Liver (tissue), 9 donors: ENCODE data around the gene CDC20. TPM values are rescaled to one million over a fixed set of nuclear protein-coding genes. Genes with fewer than 3 reads are reported as not detected.

Source experiments
- DNase-seq: peaks from one replicate; pipeline ENCODE4 v3.0.0-alpha.2; 2017; ENCODE audit warnings: low spot score
- H3K27ac ChIP-seq, 2 donors: one replicate each; pipeline ENCODE4 v1.7.0; 2013; ENCODE audit warnings: inconsistent platforms in 2 of 2, low read length in 2 of 2, control low read depth in 1 of 2, low read depth in 1 of 2, mild to moderate bottlenecking in 1 of 2
- H3K27me3 ChIP-seq, 4 donors: one replicate each; pipeline versions ENCODE4 v1.6.1 to v1.7.0; 2013; ENCODE audit warnings: low read length in 3 of 4, inconsistent platforms in 1 of 4, mild to moderate bottlenecking in 1 of 4, moderate library complexity in 1 of 4; ENCODE audit not compliant: control insufficient read depth in 4 of 4, insufficient read depth in 4 of 4
- H3K36me3 ChIP-seq, 4 donors: one replicate each; pipeline versions ENCODE4 v1.6.1 to v1.7.0; 2013; ENCODE audit warnings: low read length in 3 of 4, mild to moderate bottlenecking in 3 of 4, low read depth in 1 of 4, moderate library complexity in 1 of 4; ENCODE audit not compliant: control insufficient read depth in 4 of 4, insufficient read depth in 3 of 4
- H3K4me1 ChIP-seq, 4 donors: one replicate each; pipeline versions ENCODE4 v1.6.1 to v1.7.0; 2013; ENCODE audit warnings: low read length in 3 of 4, mild to moderate bottlenecking in 3 of 4, moderate library complexity in 1 of 4; ENCODE audit not compliant: control insufficient read depth in 4 of 4, insufficient read depth in 4 of 4
- H3K4me3 ChIP-seq, 3 donors: one replicate each; pipeline versions ENCODE4 v1.6.1 to v1.7.0; 2013; ENCODE audit warnings: low read length in 3 of 3, control low read depth in 1 of 3, low read depth in 1 of 3, mild to moderate bottlenecking in 1 of 3
- H3K9ac ChIP-seq, 2 donors: one replicate each; pipeline ENCODE4 v1.7.0; 2013; ENCODE audit warnings: low read length in 2 of 2, mild to moderate bottlenecking in 2 of 2, moderate library complexity in 2 of 2, control low read depth in 1 of 2, low read depth in 1 of 2
- H3K9me3 ChIP-seq, 4 donors: one replicate each; pipeline versions ENCODE4 v1.6.1 to v1.7.0; 2013; ENCODE audit warnings: low read length in 3 of 4; ENCODE audit not compliant: control insufficient read depth in 4 of 4
- ATF3 ChIP-seq: IDR thresholded peaks from 2 replicates; pipeline ENCODE4 v1.6.1; 2016; ENCODE audit warnings: antibody characterized with exemption
- EGR1 ChIP-seq, 2 donors: IDR thresholded peaks; 2 replicates each; pipeline ENCODE4 v1.6.1; 2016 to 2018; ENCODE audit warnings: antibody characterized with exemption in 2 of 2, low read depth in 2 of 2
- FOXA1 ChIP-seq: IDR thresholded peaks from 2 replicates; pipeline ENCODE4 v1.6.1; 2016; ENCODE audit warnings: antibody characterized with exemption
- FOXA2 ChIP-seq: IDR thresholded peaks from 2 replicates; pipeline ENCODE4 v1.6.1; 2016; ENCODE audit warnings: antibody characterized with exemption
- GABPA ChIP-seq, 2 donors: IDR thresholded peaks in 1 of 2; conservative IDR thresholded peaks in 1 of 2; 2 replicates each; pipeline ENCODE4 v1.6.1; 2016; ENCODE audit warnings: antibody characterized with exemption in 2 of 2, mild to moderate bottlenecking in 1 of 2, moderate library complexity in 1 of 2
- HNF4A ChIP-seq, 2 donors: conservative IDR thresholded peaks; 2 replicates each; pipeline ENCODE4 v1.6.1; 2016; ENCODE audit warnings: antibody characterized with exemption in 2 of 2, mild to moderate bottlenecking in 2 of 2
- HNF4G ChIP-seq: IDR thresholded peaks from 2 replicates; pipeline ENCODE4 v1.6.1; 2016; ENCODE audit warnings: antibody characterized with exemption
- JUND ChIP-seq, 2 donors: IDR thresholded peaks; 2 replicates each; pipeline ENCODE4 v1.6.1; 2016; ENCODE audit warnings: antibody characterized with exemption in 2 of 2
- MAX ChIP-seq: IDR thresholded peaks from 2 replicates; pipeline ENCODE4 v1.6.1; 2016; ENCODE audit warnings: antibody characterized with exemption
- NR2F2 ChIP-seq: IDR thresholded peaks from 2 replicates; pipeline ENCODE4 v1.6.1; 2016; ENCODE audit warnings: antibody characterized with exemption
- RAD21 ChIP-seq, 2 donors: IDR thresholded peaks; 2 replicates each; pipeline ENCODE4 v1.6.1; 2016; ENCODE audit warnings: antibody characterized with exemption in 2 of 2, mild to moderate bottlenecking in 2 of 2
- REST ChIP-seq: IDR thresholded peaks from 2 replicates; pipeline ENCODE4 v1.6.1; 2016; ENCODE audit warnings: antibody characterized with exemption, mild to moderate bottlenecking
- RXRA ChIP-seq, 2 donors: IDR thresholded peaks; 2 replicates each; pipeline ENCODE4 v1.6.1; 2017 to 2018; ENCODE audit warnings: antibody characterized with exemption in 2 of 2, mild to moderate bottlenecking in 1 of 2
- SP1 ChIP-seq: IDR thresholded peaks from 2 replicates; pipeline ENCODE4 v1.6.1; 2018; ENCODE audit warnings: antibody characterized with exemption, mild to moderate bottlenecking
- TAF1 ChIP-seq: conservative IDR thresholded peaks from 2 replicates; pipeline ENCODE4 v1.6.1; 2016; ENCODE audit warnings: antibody characterized with exemption, mild to moderate bottlenecking
- YY1 ChIP-seq: IDR thresholded peaks from 2 replicates; pipeline ENCODE4 v1.6.1; 2016; ENCODE audit warnings: antibody characterized with exemption, mild to moderate bottlenecking
- whole genome bisulfite sequencing: extraction: QIAGEN DNeasy Blood & Tissue Kit; methylation state at CpG from one replicate; pipeline ENCODE4 v1.1.7; 2013; 5-methylcytosine and 5-hydroxymethylcytosine counted together
- polyA plus RNA-seq, 2 donors: library from polyadenylated mRNA; stranded (reverse) in 1 of 2; unstranded in 1 of 2; fragments of 200-250 nt in 1 of 2; fragments of >200 nt in 1 of 2; fragmentation: Nextera tagmentation in 1 of 2; extraction: Ambion mirVana in 1 of 2; gene quantifications; one replicate each; pipeline versions ENCODE4 v1.2.1 to v1.2.3, GENCODE V29; 2013 to 2015
- total RNA-seq, 2 donors: library from RNA; depleted of rRNA; stranded (reverse); fragments of >200 nt; gene quantifications; one replicate each; pipeline ENCODE4 v1.2.3, GENCODE V29; 2014
- TF ChIP-seq, protein P1 (sequence below): fragments of 150-350 bp; IDR thresholded peaks from 2 replicates; pipeline ENCODE4 v1.5.1; 2017; ENCODE audit warnings: improper control_type of control experiment, low read depth, low read length; ENCODE audit not compliant: missing input control
- TF ChIP-seq, protein P2 (sequence below): IDR thresholded peaks from 2 replicates; pipeline ENCODE4 v1.6.1; 2016; ENCODE audit warnings: antibody characterized with exemption
- donor health status: healthy.
- donor health status: healthy.
- donor health status: healthy.
- donor health status: healthy.
- donor health status: healthy.

CDC20 gene
- total and polyA plus RNA-seq, 4 donors = 0.25 to 73.4 (median 3.5) TPM

GRCh38 chr1:43373066-43373940 is 14.5 kb downstream of the CDC20 start:
- 53% methylated on average over 4 of the region's 4 CpGs for WGBS
- no peaks in the 10 kb centered on the region for H3K9me3 ChIP-seq
- peaks cover 5 to 19% (median 17%) of the 10 kb centered on the region in 4 donors for H3K4me1 ChIP-seq
- peaks cover 0 to 5% (median 0%) of the 10 kb centered on the region in 4 donors for H3K36me3 ChIP-seq
- H3K27me3 ChIP-seq = no peaks in the 10 kb centered on the region
- H3K4me3 ChIP-seq = no peak overlapping the region
- no peak overlapping the region for H3K9ac ChIP-seq
- no peak for DNase-seq
- TF ChIP-seq RAD21 (IDR thresholded peaks at IDR 0.05) = peak in 1 of 2 donors; percentile 22
- TF ChIP-seq HNF4A (conservative IDR thresholded peaks at IDR 0.05) = peak in 1 of 2 donors; percentile 4
- TF ChIP-seq YY1 = no peak
- H3K27ac ChIP-seq = peak overlapping the region in 1 of 2 donors; percentile 32

DNA sequence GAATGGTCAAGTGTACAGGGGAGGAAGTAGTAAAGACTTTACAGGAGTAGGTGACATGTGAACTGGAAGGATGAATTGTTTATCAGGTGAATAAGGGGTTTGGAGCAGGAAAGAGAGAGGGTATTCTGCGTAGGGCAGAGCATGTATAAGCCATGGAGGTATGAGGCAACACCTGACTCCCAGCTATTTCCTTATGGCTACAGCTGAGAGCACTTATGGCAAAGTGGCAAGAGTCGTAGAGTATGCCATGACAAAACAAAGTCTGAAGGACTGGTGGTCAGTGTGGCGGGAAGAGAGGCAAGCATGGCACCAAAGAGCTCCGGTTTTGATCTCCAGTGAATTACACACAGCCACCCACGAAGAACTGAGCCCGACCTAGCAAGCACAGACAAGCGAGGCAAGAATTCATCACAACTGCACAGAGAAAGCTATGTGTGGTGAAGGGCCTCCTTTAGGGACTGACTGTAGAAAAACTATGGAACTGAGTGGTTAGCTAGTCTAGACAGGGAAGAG is 18.0 kb downstream of the CDC20 start:
- TF ChIP-seq SP1 (no peak), NR2F2 (no peak), FOXA1 (no peak), FOXA2 (no peak), EGR1 (IDR thresholded peaks at IDR 0.05; ENCODE audit: low read depth in 2 of 2) (no peak), TAF1 (no peak), MAX (no peak), GABPA (IDR thresholded peaks at IDR 0.05 in 1 of 2, conservative IDR thresholded peaks at IDR 0.05 in 1 of 2) (no peak), YY1 (no peak), HNF4G (no peak), ATF3 (no peak), RXRA (IDR thresholded peaks at IDR 0.05) (no peak), JUND (IDR thresholded peaks at IDR 0.05) (no peak), RAD21 (IDR thresholded peaks at IDR 0.05) (no peak), REST (no peak), HNF4A (conservative IDR thresholded peaks at IDR 0.05) (no peak)
- TF ChIP-seq, protein P1, sequence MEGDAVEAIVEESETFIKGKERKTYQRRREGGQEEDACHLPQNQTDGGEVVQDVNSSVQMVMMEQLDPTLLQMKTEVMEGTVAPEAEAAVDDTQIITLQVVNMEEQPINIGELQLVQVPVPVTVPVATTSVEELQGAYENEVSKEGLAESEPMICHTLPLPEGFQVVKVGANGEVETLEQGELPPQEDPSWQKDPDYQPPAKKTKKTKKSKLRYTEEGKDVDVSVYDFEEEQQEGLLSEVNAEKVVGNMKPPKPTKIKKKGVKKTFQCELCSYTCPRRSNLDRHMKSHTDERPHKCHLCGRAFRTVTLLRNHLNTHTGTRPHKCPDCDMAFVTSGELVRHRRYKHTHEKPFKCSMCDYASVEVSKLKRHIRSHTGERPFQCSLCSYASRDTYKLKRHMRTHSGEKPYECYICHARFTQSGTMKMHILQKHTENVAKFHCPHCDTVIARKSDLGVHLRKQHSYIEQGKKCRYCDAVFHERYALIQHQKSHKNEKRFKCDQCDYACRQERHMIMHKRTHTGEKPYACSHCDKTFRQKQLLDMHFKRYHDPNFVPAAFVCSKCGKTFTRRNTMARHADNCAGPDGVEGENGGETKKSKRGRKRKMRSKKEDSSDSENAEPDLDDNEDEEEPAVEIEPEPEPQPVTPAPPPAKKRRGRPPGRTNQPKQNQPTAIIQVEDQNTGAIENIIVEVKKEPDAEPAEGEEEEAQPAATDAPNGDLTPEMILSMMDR = no peak
- TF ChIP-seq, protein P2, sequence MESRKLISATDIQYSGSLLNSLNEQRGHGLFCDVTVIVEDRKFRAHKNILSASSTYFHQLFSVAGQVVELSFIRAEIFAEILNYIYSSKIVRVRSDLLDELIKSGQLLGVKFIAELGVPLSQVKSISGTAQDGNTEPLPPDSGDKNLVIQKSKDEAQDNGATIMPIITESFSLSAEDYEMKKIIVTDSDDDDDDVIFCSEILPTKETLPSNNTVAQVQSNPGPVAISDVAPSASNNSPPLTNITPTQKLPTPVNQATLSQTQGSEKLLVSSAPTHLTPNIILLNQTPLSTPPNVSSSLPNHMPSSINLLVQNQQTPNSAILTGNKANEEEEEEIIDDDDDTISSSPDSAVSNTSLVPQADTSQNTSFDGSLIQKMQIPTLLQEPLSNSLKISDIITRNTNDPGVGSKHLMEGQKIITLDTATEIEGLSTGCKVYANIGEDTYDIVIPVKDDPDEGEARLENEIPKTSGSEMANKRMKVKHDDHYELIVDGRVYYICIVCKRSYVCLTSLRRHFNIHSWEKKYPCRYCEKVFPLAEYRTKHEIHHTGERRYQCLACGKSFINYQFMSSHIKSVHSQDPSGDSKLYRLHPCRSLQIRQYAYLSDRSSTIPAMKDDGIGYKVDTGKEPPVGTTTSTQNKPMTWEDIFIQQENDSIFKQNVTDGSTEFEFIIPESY = no peak

More for the DNA sequence above, 18.0 kb downstream of the CDC20 start:
- H3K36me3 ChIP-seq = peaks cover 0 to 6% (median 4%) of the 10 kb centered on the region in 4 donors
- 84% methylated on average over 7 of the region's 7 CpGs for WGBS
- no peak overlapping the region for H3K4me3 ChIP-seq
- no peaks in the 10 kb centered on the region for H3K27me3 ChIP-seq
- H3K27ac ChIP-seq = no peak overlapping the region
- DNase-seq = no peak
- H3K9me3 ChIP-seq = no peaks in the 10 kb centered on the region
- H3K4me1 ChIP-seq = peaks cover 0 to 12% (median 10%) of the 10 kb centered on the region in 4 donors
- no peak overlapping the region for H3K9ac ChIP-seq
